SK-N-DZ (cell line): ENCODE data around the gene C4BPB. TPM values are rescaled to one million over a fixed set of nuclear protein-coding genes. Genes with fewer than 3 reads are reported as not detected.
A peak's percentile ranks its signal among the peaks of the same experiment; 100 is the strongest.
"Not testable (repeated sequence)": the region's sequence is repeated elsewhere in the genome, so short reads cannot be mapped to it uniquely, and the experiment has no call there.

ENCODE experiments used
- DNase-seq: peaks from one replicate; pipeline ENCODE4 v3.0.0-alpha.2; 2015; ENCODE audit warnings: low spot score
- polyA plus RNA-seq, 2 experiments: library from polyadenylated mRNA; depleted of rRNA; stranded (reverse); fragments of >200 nt; gene quantifications; 2 replicates each; pipeline ENCODE4 v1.2.3, GENCODE V29; 2014

C4BPB gene, protein sequence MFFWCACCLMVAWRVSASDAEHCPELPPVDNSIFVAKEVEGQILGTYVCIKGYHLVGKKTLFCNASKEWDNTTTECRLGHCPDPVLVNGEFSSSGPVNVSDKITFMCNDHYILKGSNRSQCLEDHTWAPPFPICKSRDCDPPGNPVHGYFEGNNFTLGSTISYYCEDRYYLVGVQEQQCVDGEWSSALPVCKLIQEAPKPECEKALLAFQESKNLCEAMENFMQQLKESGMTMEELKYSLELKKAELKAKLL
- not detected in 2 replicates for polyA plus RNA-seq (2014; cell fraction: cytosol; rRNA removed)
- 0.07 TPM in 1 of 2 replicates, not detected in the other for polyA plus RNA-seq (2014; cell fraction: nucleus; rRNA removed)

DNA sequence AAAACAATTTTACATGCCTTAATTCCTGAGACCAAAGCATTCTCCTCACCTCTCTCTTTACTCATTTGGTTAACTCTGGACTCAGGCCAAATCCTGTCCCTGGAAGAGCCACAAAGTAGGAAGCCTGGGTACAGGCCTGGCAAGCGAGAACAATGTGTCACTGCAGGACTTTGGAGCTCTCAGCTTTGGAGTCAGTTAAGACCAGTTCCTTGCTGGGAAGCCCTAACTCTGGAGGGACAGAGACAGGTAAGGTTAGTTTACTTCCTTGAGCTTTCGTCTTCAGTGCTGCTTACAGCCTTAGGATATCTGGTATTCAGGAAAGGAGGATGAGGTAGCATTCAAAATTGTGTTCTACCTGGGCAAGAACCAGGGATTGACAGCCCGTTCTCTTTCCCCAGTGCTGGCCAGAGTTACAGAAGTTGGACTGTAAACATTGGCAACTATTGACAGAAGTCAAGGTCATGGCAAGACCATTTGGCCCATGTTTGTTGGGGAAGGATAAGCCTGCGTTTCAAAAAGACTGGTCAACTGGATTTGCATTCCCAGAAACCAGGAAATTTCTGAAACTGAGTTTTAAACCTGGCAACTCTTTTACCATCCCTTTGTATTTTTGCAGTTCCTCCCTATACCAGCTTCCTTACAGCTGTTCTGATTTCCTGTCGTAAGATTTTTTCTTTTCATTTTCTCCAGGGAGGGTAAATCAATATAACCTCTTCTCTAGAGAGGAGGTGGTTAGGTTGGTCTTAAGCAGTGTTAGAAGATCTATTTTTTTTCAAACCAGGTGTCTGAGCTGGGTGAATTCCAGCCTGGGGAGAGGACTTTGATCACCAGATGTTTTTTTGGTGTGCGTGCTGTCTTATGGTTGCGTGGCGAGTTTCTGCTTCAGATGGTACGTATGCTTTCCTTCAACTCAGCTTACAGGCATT is at the start of gene C4BPB:
C4BPB (plus strand) TSS at position 160 of the 926 bp plus-strand sequence; CDS start at position 832, 672 bp downstream.
- no peak for DNase-seq

- no peak for DNase-seq
Observed at GRCh38 chr1:207039380-207040180, 49.1 kb upstream of the C4BPB start.

GRCh38 chr1:207040181-207040533 is 48.5 kb upstream of the C4BPB start:
- DNase-seq: no peak

DNA sequence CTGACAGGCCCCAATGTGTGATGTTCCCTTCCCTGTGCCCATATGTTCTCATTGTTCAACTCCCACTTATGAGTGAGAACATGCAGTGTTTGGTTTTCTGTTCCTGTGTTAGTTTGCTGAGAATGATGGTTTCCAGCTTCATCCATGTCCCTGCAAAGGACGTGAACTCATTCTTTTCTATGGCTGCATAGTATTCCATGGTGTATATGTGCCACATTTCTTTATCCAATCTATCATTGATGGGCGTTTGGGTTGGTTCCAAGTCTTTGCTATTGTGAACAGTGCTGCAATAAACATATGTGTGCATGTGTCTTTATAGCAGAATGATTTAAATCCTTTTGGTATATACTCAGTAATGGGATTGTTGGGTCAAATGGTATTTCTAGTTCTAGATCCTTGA is 47.3 kb upstream of the C4BPB start:
- DNase-seq: not testable (repeated sequence)

DNA sequence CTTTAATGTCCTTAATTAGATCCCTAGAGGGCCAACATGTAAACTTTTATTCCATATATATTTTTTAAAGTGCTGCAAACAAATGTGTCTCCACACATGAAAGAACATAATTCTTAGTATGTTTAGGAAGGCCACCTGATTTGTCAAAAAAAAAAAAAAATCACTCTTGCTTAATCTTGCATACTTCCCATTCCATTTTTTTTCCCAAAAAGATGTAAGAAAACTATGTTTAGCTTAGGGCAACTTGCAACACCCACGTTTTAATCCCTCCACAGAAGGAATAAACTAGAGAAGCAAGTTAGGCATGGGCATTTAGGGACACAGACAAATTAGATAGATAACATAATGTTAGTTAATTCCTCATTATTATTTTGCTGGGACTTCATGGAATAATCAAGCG is 43.2 kb upstream of the C4BPB start:
- DNase-seq: no peak

DNA sequence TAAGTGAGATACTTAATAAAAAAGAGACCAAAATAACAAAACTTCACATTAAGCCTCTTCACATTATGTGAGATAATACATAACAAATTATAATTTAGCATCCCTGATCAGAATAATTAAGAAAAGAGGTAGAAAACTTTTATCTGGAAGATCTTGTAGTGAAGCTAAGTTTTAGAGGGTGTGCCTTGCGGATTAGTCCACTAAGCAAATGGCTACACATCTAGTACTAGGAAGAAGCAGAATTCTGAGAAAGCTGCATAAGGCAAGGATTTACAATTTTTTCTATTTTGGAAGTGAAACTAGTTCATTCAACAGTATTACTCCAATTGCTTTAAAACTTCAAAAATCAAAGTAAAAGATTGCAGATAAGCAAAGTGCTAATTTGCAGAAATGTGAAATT is 41.2 kb upstream of the C4BPB start:
- no peak for DNase-seq

DNA sequence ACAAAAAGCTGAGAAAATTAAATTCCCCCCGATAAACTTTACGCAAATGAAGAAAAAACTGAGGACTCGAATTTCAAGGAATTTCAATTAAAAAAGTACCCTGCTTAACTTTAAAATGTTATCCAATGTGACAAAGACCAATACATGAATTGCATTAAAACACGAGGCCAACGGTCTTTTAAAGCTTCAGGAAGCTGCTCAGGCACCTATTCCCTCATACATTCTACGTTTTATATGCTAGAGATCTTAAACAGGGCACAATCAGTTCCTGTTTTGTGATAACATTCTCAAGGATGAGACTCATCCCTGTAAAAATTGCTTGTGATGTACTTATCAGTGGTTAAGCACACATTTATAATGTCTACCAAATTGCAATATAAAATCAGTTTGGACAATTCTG is 40.6 kb upstream of the C4BPB start:
- DNase-seq: no peak

DNA sequence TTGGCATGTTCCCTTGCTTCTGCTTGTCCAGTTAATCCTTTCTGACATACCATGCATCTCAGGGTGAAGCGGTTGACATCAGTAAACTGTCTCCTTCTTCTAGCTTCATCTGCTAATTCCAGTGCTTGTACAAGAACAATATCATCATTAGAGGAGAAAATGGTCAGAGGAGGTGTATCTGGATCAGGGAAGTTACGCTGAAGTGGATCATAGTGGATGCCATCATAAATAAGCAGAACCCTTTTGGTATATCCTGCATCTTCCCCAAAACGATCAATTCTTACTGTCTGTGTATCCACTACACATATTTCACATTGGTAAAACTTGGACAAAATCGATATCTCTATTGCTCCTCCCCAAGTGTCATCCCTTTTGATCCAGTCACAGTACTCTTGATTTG is 39.6 kb upstream of the C4BPB start:
- DNase-seq: no peak

- no peak for DNase-seq
Observed at GRCh38 chr1:207049514-207049913, 39.1 kb upstream of the C4BPB start.

- peak; percentile 42 for DNase-seq
Observed at GRCh38 chr1:207049974-207050391, 38.7 kb upstream of the C4BPB start.

DNA sequence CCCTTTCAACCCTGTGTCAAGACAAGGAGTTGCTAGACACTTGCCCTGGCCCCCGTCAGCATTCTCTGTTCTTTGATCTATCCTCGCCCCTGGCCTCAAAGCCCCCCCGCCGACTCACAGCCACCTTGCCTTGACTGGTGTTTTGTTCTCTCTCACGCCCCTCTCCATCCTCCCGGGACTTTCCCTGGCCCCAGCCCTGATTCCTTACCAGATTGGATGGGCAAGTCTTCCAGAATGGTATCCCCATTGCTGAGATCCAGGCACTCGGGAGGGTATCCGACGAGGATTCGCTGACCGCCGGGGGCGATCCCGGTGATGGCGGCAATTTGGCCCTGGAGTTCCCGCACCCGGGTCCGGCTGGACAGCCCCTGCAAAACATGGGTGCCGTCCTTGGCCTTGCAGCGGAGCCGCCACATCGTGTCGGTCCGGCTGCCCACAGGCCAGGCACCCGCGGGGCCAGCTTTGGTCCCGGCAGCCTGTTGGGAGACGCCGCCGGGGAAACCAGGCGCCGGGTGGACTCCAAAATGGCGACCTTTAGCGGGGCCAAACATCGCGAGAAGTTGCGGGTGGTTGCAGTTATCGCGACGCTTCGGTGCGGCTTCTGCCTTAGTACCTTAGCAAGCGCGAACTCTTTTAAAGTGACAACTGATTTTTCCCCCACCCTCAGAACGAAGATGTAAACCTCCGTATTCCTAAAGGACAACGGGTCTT is 38.0 kb upstream of the C4BPB start:
- peak; percentile 89 for DNase-seq

GRCh38 chr1:207051191-207051943 is 37.3 kb upstream of the C4BPB start, which contains the start of gene YOD1:
Gene YOD1, minus strand, starts transcription at chr1:207051208. Its CDS starts 178 bp downstream, at chr1:207051030.
- no peak for DNase-seq

GRCh38 chr1:207052911-207053769 is 35.5 kb upstream of the C4BPB start, which contains the start of gene PFKFB2:
Gene PFKFB2, plus strand, starts transcription at chr1:207053275. Its CDS starts 1,443 bp downstream, at chr1:207054718.
- peak; percentile 93 for DNase-seq

DNA sequence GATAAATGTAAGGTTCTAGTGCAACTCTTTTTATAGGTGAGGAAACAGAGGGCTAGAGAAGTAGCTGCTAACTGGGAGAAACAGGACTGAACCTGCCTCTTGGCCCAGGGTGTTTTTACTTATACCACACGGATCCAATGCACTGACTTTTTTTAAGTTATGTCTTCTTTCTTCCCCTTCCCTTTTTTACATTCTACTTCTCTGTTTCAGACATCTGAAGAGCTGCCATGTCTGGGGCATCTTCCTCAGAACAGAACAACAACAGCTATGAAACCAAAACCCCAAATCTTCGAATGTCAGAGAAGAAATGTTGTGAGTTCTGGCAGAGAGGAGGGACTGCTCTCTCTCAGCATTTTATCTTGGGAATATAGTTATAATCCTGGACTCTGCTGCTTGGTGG is 34.2 kb upstream of the C4BPB start:
- no peak for DNase-seq

DNA sequence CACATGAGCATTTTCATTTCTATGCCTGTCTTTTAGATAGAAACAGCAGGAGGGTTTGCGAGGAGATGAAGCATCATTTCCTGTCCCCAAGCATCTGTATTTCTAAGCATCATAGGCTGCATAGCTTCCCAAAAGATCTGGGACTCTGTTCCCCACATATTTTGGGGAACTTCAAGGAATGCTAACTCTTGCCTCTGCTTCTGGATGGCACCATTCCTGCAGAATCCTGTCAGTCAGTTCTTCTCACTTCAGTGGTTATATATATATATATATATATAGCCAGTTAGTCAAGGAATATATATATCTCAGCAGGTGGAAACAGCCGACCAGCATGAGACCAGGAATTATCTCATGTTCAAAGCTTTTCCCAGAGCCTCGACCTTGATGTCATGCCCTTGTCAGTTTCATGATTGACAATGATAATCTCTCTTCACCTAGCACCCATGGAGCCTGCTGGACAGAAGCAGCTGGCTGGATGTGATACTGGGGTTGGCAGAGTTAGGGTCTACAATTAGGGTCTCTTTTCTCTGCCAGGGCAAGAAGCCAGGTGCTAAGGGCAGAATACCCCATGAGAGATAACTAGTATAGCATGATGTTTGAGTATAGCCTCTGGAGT is 33.2 kb upstream of the C4BPB start:
- DNase-seq: no peak

GRCh38 chr1:207056673-207057072 is 32.0 kb upstream of the C4BPB start:
- no peak for DNase-seq

GRCh38 chr1:207058252-207058651 is 30.4 kb upstream of the C4BPB start:
- no peak for DNase-seq
